ACC112 (cell line): Measurements from ENCODE around the gene MFGE8.

Experiments
- H2AFZ ChIP-seq: fragments of 200-600 bp; sonication (generic); one replicate; pipeline ENCODE4 v1.6.0; 2017; ENCODE audit warnings: antibody characterized with exemption, low read length; ENCODE audit not compliant: unreplicated experiment
- H3K27ac ChIP-seq: fragments of 200-600 bp; sonication (generic); 2 replicates; pipeline ENCODE4 v1.5.1; 2014; ENCODE audit warnings: low read depth, mild to moderate bottlenecking, antibody characterized with exemption, low read length, moderate library complexity
- H3K27me3 ChIP-seq: fragments of 200-600 bp; sonication (generic); 2 replicates; pipeline ENCODE4 v1.6.1; 2014; ENCODE audit warnings: mild to moderate bottlenecking, antibody characterized with exemption, low read length, moderate library complexity, mixed read lengths; ENCODE audit not compliant: insufficient read depth
- H3K36me3 ChIP-seq: fragments of 200-600 bp; sonication (generic); 2 replicates; pipeline ENCODE4 v1.6.1; 2016; ENCODE audit warnings: mild to moderate bottlenecking, antibody characterized with exemption, low read length, moderate library complexity, mixed read lengths; ENCODE audit not compliant: insufficient read depth
- H3K4me1 ChIP-seq: fragments of 200-600 bp; sonication (generic); one replicate; pipeline ENCODE4 v1.6.1; 2016; ENCODE audit warnings: low read length, mixed read lengths; ENCODE audit not compliant: insufficient read depth, unreplicated experiment, control insufficient read depth
- H3K4me3 ChIP-seq: fragments of 200-600 bp; sonication (generic); 2 replicates; pipeline ENCODE4 v1.5.1; 2014; ENCODE audit warnings: mild to moderate bottlenecking, low read depth, low read length
- H3K79me2 ChIP-seq: fragments of 200-600 bp; sonication (generic); one replicate; pipeline ENCODE4 v1.6.0; 2016; ENCODE audit warnings: low read length; ENCODE audit not compliant: control insufficient read depth, unreplicated experiment, insufficient read depth

MFGE8 gene

GRCh38 chr15:88849376-88850072, 63.7 kb downstream of the MFGE8 start:
- Histone ChIP-seq H3K4me3 (no peak overlapping the region), H3K27ac (no peak overlapping the region), H3K79me2 (no peaks in the 10 kb centered on the region), H3K27me3 (peaks cover 30% of the 10 kb centered on the region), H3K36me3 (no peaks in the 10 kb centered on the region), H2AFZ (no peak overlapping the region), H3K4me1 (no peaks in the 10 kb centered on the region)
